ENCODE measurements around the gene RAB19. TPM values are rescaled to one million over a fixed set of nuclear protein-coding genes. Genes with fewer than 3 reads are reported as not detected.

Gene RAB19
- total and polyA plus RNA-seq, 2 of the 8 experiments (the other 6 are each of a cell fraction or from before 2014, with no cell fraction given): 9.8 to 11.0 TPM

- TF ChIP-seq, protein P1, sequence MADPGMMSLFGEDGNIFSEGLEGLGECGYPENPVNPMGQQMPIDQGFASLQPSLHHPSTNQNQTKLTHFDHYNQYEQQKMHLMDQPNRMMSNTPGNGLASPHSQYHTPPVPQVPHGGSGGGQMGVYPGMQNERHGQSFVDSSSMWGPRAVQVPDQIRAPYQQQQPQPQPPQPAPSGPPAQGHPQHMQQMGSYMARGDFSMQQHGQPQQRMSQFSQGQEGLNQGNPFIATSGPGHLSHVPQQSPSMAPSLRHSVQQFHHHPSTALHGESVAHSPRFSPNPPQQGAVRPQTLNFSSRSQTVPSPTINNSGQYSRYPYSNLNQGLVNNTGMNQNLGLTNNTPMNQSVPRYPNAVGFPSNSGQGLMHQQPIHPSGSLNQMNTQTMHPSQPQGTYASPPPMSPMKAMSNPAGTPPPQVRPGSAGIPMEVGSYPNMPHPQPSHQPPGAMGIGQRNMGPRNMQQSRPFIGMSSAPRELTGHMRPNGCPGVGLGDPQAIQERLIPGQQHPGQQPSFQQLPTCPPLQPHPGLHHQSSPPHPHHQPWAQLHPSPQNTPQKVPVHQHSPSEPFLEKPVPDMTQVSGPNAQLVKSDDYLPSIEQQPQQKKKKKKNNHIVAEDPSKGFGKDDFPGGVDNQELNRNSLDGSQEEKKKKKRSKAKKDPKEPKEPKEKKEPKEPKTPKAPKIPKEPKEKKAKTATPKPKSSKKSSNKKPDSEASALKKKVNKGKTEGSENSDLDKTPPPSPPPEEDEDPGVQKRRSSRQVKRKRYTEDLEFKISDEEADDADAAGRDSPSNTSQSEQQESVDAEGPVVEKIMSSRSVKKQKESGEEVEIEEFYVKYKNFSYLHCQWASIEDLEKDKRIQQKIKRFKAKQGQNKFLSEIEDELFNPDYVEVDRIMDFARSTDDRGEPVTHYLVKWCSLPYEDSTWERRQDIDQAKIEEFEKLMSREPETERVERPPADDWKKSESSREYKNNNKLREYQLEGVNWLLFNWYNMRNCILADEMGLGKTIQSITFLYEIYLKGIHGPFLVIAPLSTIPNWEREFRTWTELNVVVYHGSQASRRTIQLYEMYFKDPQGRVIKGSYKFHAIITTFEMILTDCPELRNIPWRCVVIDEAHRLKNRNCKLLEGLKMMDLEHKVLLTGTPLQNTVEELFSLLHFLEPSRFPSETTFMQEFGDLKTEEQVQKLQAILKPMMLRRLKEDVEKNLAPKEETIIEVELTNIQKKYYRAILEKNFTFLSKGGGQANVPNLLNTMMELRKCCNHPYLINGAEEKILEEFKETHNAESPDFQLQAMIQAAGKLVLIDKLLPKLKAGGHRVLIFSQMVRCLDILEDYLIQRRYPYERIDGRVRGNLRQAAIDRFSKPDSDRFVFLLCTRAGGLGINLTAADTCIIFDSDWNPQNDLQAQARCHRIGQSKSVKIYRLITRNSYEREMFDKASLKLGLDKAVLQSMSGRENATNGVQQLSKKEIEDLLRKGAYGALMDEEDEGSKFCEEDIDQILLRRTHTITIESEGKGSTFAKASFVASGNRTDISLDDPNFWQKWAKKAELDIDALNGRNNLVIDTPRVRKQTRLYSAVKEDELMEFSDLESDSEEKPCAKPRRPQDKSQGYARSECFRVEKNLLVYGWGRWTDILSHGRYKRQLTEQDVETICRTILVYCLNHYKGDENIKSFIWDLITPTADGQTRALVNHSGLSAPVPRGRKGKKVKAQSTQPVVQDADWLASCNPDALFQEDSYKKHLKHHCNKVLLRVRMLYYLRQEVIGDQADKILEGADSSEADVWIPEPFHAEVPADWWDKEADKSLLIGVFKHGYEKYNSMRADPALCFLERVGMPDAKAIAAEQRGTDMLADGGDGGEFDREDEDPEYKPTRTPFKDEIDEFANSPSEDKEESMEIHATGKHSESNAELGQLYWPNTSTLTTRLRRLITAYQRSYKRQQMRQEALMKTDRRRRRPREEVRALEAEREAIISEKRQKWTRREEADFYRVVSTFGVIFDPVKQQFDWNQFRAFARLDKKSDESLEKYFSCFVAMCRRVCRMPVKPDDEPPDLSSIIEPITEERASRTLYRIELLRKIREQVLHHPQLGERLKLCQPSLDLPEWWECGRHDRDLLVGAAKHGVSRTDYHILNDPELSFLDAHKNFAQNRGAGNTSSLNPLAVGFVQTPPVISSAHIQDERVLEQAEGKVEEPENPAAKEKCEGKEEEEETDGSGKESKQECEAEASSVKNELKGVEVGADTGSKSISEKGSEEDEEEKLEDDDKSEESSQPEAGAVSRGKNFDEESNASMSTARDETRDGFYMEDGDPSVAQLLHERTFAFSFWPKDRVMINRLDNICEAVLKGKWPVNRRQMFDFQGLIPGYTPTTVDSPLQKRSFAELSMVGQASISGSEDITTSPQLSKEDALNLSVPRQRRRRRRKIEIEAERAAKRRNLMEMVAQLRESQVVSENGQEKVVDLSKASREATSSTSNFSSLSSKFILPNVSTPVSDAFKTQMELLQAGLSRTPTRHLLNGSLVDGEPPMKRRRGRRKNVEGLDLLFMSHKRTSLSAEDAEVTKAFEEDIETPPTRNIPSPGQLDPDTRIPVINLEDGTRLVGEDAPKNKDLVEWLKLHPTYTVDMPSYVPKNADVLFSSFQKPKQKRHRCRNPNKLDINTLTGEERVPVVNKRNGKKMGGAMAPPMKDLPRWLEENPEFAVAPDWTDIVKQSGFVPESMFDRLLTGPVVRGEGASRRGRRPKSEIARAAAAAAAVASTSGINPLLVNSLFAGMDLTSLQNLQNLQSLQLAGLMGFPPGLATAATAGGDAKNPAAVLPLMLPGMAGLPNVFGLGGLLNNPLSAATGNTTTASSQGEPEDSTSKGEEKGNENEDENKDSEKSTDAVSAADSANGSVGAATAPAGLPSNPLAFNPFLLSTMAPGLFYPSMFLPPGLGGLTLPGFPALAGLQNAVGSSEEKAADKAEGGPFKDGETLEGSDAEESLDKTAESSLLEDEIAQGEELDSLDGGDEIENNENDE (IDR thresholded peaks at IDR 0.05; ENCODE audit: insufficient replicate concordance, low read length): no peak
These were observed 34.6 kb upstream of the RAB19 start (continued) for GRCh38 chr7:140369294-140369693.

Data from H1 (cell line).